COLO668 (cell line): Measurements from ENCODE around the gene TTC1.
"Not testable (repeated sequence)": the region's sequence is repeated elsewhere in the genome, so short reads cannot be mapped to it uniquely, and the experiment has no call there.

Source experiments
- DNase-seq: peaks from one replicate; lab custom pipeline; 2025; ENCODE audit not compliant: unreplicated experiment; lab: John Stamatoyannopoulos, UW

TTC1 gene, protein sequence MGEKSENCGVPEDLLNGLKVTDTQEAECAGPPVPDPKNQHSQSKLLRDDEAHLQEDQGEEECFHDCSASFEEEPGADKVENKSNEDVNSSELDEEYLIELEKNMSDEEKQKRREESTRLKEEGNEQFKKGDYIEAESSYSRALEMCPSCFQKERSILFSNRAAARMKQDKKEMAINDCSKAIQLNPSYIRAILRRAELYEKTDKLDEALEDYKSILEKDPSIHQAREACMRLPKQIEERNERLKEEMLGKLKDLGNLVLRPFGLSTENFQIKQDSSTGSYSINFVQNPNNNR

GRCh38 chr5:160008877-160009590, at the start of gene TTC1:
TTC1 (plus strand) TSS chr5:160009139; CDS start chr5:160010529, 1,390 bp downstream.
- peak; percentile 90 for DNase-seq

DNA sequence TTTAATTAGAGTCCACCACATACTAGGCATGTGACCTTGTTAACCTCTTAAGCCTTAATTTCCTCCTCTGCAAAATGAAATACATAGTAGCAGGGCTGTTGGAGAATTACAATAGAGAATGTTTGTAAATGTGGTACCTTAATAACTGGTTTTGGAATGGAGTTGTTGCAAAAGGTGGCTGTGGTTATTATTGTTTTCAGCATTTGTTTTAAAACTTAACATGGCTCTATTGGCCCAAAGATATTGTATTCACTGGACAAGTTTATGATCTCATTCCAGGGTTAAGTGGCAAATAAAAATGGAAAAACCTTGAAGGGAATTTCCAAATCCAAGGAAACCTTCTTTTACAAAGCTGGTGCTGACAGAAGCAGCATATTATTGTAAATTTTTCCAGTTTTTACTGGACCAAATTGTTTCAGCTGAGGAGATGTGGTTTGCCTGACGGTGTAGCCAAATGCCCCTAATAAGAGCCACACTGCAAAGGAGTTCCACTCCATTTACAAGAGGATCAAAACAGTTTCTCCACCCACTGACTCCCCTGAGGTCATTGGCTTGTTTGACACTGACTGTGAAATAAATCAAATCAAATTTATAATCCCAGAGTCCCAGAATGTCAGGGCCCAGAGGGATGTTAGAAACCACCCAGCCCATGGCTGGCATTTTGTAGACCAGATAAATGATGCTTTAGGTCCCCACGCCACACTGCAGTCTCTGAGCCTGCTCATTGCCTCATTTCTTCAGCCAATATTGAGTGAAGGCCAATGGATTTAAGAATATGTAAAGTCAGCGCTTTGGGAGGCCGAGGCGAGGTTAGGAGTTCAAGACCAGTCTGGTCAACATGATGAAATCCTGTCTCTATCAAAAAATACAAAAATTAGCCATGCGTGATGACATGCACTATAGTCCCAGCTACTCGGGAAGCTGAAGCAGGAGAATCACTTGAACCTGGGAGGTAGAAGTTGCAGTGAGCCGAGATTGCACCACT, 47.5 kb upstream of the TTC1 start:
- DNase-seq: no peak

GRCh38 chr5:159962214-159962613, 46.7 kb upstream of the TTC1 start:
- no peak for DNase-seq

GRCh38 chr5:159963935-159964334, 45.0 kb upstream of the TTC1 start:
- DNase-seq: no peak

DNA sequence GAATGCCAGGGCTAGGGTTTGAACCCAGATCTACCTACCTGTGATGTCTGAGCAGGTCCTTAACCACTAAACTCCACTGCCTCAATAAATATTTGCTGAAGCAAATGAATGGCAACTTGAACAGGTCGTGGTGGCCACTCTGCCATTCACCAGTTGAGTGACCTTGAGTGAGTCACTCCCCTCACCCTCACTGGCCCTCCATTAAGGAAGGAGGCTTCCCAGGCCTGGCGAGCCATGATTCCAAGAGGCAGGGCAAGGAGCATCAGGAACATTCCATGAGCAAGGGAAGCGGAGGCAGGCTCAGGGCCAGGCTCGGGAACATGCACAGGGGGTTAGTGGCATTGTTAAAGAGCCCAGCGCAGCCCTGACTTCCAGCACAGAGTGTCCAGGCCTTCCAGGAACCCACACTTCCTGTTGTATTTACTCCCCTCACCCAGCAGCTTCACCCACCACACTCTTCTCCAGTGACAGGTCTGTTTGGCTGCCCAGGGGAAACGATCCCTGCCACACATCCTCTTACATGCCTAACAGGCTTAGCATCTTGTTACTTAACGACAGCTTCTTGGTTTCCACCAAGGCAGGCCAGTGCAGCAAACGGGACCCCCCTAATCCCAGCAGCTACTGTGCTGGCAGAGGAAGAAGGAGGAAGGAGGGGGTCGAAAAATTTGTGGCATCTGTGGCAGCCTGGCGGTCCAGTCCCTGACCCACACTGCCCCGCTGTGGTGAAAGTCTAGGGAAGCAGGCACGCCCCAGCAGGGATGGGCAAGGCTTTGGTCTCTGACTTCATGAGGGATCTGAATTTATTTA, 43.7 kb upstream of the TTC1 start:
- peak; percentile 1 for DNase-seq

GRCh38 chr5:159965838-159966128, 43.2 kb upstream of the TTC1 start:
- DNase-seq: not testable (repeated sequence)

GRCh38 chr5:159969966-159970365, 39.0 kb upstream of the TTC1 start:
- no peak for DNase-seq

DNA sequence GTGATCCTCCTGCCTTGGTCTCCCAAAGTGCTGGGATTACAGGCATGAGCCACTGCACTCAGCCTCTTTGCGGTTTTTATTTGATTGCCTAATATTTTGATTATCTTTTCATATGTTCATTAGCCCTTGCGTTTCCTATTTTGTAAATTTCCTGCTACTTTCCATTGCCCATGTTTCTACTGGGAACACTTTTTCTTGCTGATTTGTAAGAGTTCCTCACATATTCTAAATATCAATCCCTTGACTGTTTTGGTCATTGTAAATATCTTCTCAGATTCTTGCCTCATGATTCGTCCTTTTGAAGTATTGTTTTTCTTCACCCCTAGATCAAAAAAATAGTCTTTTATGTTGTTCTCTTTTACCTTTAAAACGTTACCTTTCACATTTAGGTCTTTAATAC, 37.9 kb upstream of the TTC1 start:
- DNase-seq: no peak

- DNase-seq: no peak
Observed at GRCh38 chr5:159971514-159971913, 37.4 kb upstream of the TTC1 start.

GRCh38 chr5:159971931-159972461, 36.9 kb upstream of the TTC1 start:
- peak; percentile 57 for DNase-seq

DNA sequence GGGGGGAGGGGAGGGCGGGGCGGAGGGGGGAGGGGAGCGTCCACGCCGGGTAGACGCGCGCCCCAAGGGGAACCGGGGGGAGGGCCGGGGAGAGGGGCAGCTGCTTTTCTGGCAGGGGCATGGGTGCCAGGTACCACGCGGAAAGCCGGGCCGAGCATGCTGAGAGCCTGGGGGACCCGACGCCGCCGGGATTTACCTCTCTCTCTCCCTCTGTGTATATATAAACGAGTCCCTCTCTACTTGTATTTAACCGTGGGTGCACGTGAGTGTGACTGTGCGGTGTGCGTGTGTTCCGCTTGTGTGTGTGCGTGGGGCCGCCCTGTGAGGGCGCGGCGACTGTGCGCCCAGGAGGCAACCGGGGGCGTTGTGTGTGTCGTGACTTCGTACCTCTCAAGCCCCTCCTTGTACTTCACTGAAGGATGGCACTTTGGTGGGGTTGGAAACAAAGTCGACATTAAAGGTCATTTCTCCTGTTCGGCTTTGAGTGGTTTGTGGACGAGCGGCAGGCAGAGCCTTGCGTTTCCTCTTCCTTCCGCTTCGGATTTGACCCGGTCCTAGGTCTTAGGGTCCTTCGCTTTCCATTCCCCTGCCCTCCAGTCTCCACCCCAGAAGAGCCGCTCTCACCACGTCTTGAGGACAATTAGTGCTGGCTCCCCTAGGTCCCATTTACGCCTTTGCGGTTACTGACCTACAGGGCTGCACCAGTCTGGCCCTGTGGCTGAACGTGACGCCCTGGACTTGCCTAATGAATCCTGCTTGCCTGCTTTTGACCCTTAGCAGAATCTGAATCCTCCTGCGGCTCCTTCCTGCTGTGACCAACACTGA, 36.2 kb upstream of the TTC1 start:
- DNase-seq: no peak

DNA sequence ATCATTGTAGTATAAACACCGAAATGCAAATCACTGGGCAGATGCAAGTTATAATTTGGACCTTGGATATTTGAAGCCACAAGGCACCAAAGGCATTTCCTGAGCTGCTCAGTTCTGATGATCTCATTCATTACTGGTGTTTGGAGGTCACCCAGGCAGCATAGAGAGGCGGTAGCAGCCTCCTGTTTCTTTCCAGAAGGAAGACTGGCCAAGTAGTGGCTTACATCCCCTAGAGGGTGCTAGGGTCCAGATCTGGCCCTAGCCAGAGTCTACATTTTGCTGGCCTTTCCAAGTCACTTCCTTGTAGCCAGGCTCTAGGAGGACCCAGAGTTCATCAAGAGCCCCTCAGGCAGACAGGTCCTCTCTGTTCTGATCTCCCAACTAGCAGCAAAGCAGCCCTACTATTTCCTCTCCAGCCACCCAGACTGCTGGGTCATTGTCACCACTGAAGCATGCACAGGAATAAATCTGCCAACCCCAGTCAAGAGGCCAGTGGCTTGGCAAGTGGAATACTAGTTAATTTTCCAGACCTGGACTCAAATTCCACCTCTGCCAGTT, 33.4 kb upstream of the TTC1 start:
- no peak for DNase-seq

GRCh38 chr5:159976921-159977320, 32.0 kb upstream of the TTC1 start:
- no peak for DNase-seq

GRCh38 chr5:159978358-159978757, 30.6 kb upstream of the TTC1 start:
- DNase-seq: no peak

GRCh38 chr5:159982421-159983173, 26.3 kb upstream of the TTC1 start:
- DNase-seq: no peak

GRCh38 chr5:159987031-159987674, 21.8 kb upstream of the TTC1 start:
- DNase-seq: peak; percentile 79

- DNase-seq: no peak
Observed at GRCh38 chr5:159990506-159990905, 18.4 kb upstream of the TTC1 start.

DNA sequence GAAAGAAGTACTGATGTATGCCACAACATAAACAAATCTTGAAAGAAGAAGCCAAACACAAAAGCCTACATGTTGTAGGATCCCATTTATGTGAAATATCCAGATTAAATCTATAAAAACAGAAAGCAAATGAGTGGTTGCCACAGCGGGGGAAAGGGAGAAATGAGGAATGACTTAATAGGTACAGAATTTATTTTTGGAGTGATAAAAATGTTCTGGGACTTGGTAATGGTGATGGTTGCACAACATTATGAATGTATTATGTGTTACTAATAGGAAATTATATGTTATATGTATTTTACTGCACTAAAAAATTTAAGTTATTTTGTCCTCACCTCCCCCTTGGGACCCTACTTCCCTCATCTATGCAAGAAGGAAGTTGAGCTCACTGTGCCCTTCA, 16.4 kb upstream of the TTC1 start:
- no peak for DNase-seq
